Erythroblast (primary cell): ENCODE data around the gene MESD.

ENCODE experiments used
- GATA1 ChIP-seq: IDR thresholded peaks from 2 replicates; pipeline ENCODE4 v1.6.1; 2011; ENCODE audit warnings: low read depth, mild to moderate bottlenecking, control low read depth, low read length, moderate library complexity
- POLR2A ChIP-seq: IDR thresholded peaks from 2 replicates; pipeline ENCODE4 v1.6.1; 2011; ENCODE audit warnings: mild to moderate bottlenecking, low read length

- TF ChIP-seq POLR2A (no peak), GATA1 (no peak)
These were observed 10.8 kb downstream of the MESD start for GRCh38 chr15:80978685-80979329.
